ENCODE measurements around the gene IL2RA. TPM values are rescaled to one million over a fixed set of nuclear protein-coding genes. Genes with fewer than 3 reads are reported as not detected.
A peak's percentile ranks its signal among the peaks of the same experiment; 100 is the strongest.
"Not testable (repeated sequence)": the region's sequence is repeated elsewhere in the genome, so short reads cannot be mapped to it uniquely, and the experiment has no call there.

IL2RA gene
- total and polyA plus RNA-seq, 9 of the 15 experiments (the other 6 are each of a cell fraction or from before 2014, with no cell fraction given): 0.95 TPM; not detected in 8

GRCh38 chr10:5962358-5962940 lies 99.7 kb downstream of the IL2RA start:
- H3K9ac ChIP-seq (ENCODE audit: insufficient read depth in 1 of 2, low read depth in 2 of 2, low read length in 2 of 2); H4K20me1 ChIP-seq (replicated peaks; ENCODE audit: control insufficient read depth, insufficient read depth, low read length); H3K4me3 ChIP-seq; H3K27me3 ChIP-seq (ENCODE audit: control insufficient read depth in 2 of 2, insufficient read depth in 2 of 2, low read length in 2 of 2); H3K79me2 ChIP-seq (ENCODE audit: control insufficient read depth, insufficient read depth, low read length); BruUV-seq (replicated peaks); H2AFZ ChIP-seq (ENCODE audit: low read depth, low read length); H3K4me2 ChIP-seq (ENCODE audit: insufficient read depth, low read length); DNase-seq (ENCODE audit: extremely low read depth in 1 of 4, low spot score in 3 of 4); CTCF ChIA-PET (ENCODE audit: low intra/inter-chr PET ratio); H3K9me1 ChIP-seq (ENCODE audit: control insufficient read depth, insufficient read depth, low read length); H3K27ac ChIP-seq (ENCODE audit: extremely low read depth, low read depth, low read length); ATAC-seq; intact Hi-C loops (cut with micrococcal nuclease); in situ Hi-C loops (cut with MboI); H3K9me3 ChIP-seq (replicated peaks; ENCODE audit: control insufficient read depth, insufficient read depth, low read depth, low read length); FAIRE-seq: not testable (repeated sequence)
- TF ChIP-seq ZNF121 (CRISPR knock-in tag; conservative IDR thresholded peaks at IDR 0.05): peak; percentile 94
- POLR2A ChIA-PET: interaction anchor here (1.2 kb wide), 1 partner anchor 19 kb away, joined by 3 read pairs; no protein-coding TSS in a partner anchor
- H3K4me1 ChIP-seq (replicated peaks in 1 of 2; ENCODE audit: control insufficient read depth in 2 of 2, insufficient read depth in 2 of 2, low read length in 2 of 2): peaks cover 6 to 24% of the 10 kb centered on the region in 2 experiments; a peak in 4 of 5 replicates
- H3K36me3 ChIP-seq (ENCODE audit: control insufficient read depth, insufficient read depth, low read length): peaks cover 21% of the 10 kb centered on the region; the same call in 2 of the 3 replicates
- 84% methylated on average over 8 of the region's 10 CpGs for WGBS (ENCODE audit: insufficient coverage, low coverage, missing lambda C conversion rate)

GRCh38 chr10:5961405-5962100 lies 100.6 kb downstream of the IL2RA start:
- Histone ChIP-seq H3K9me3 (replicated peaks; ENCODE audit: control insufficient read depth, insufficient read depth, low read depth, low read length) (no peaks in the 10 kb centered on the region), H3K36me3 (ENCODE audit: control insufficient read depth, insufficient read depth, low read length) (peaks cover 20% of the 10 kb centered on the region; the same call in 2 of the 3 replicates), H3K4me2 (ENCODE audit: insufficient read depth, low read length) (no peak overlapping the region), H3K79me2 (ENCODE audit: control insufficient read depth, insufficient read depth, low read length) (no peaks in the 10 kb centered on the region), H2AFZ (ENCODE audit: low read depth, low read length) (no peak overlapping the region), H3K9ac (ENCODE audit: insufficient read depth in 1 of 2, low read depth in 2 of 2, low read length in 2 of 2) (peak overlapping the region in 1 of 2 experiments; percentile 17; a peak in 1 of 4 replicates), H3K9me1 (ENCODE audit: control insufficient read depth, insufficient read depth, low read length) (peaks cover 10% of the 10 kb centered on the region), H4K20me1 (replicated peaks; ENCODE audit: control insufficient read depth, insufficient read depth, low read length) (no peaks in the 10 kb centered on the region), H3K4me1 (replicated peaks in 1 of 2; ENCODE audit: control insufficient read depth in 2 of 2, insufficient read depth in 2 of 2, low read length in 2 of 2) (peaks cover 6 to 24% of the 10 kb centered on the region in 2 experiments; a peak in 4 of 5 replicates), H3K27me3 (ENCODE audit: control insufficient read depth in 2 of 2, insufficient read depth in 2 of 2, low read length in 2 of 2) (no peaks in the 10 kb centered on the region), H3K4me3 (no peak overlapping the region), H3K27ac (ENCODE audit: extremely low read depth, low read depth, low read length) (no peak overlapping the region; the same call in 2 of the 3 replicates)
- 88% methylated on average over 28 of the region's 29 CpGs for WGBS (ENCODE audit: insufficient coverage, low coverage, missing lambda C conversion rate)
- intact Hi-C loops (cut with micrococcal nuclease) (no loop called here), in situ Hi-C loops (cut with MboI) (no loop called here)
- ATAC-seq (no peak), FAIRE-seq (no peak), DNase-seq (ENCODE audit: extremely low read depth in 1 of 4, low spot score in 3 of 4) (no peak)
- CTCF ChIA-PET (ENCODE audit: low intra/inter-chr PET ratio): interaction anchor here (0.6 kb wide), 1 partner anchor 16 kb away, joined by 4 read pairs; no protein-coding TSS in a partner anchor
- no TSS peak for BruUV-seq (replicated peaks)
- POLR2A ChIA-PET: interaction anchor here (1.2 to 3.0 kb wide), 3 partner anchors 10 to 20 kb away, joined by 3 to 16 read pairs (median 7); no protein-coding TSS in a partner anchor
- no peak for TF ChIP-seq RBM34 (IDR thresholded peaks at IDR 0.05; ENCODE audit: borderline replicate concordance, insufficient read depth, low read length)
- TF ChIP-seq TEAD4 (IDR thresholded peaks at IDR 0.05; ENCODE audit: low read length): no peak
- TF ChIP-seq TEAD4 (CRISPR knock-in tag; IDR thresholded peaks at IDR 0.05; ENCODE audit: borderline replicate concordance): peak; percentile 65; the same call in 1 of the 2 replicates

- Histone ChIP-seq H3K4me1 (replicated peaks in 1 of 2; ENCODE audit: control insufficient read depth in 2 of 2, insufficient read depth in 2 of 2, low read length in 2 of 2) (peaks cover 6 to 24% of the 10 kb centered on the region in 2 experiments; a peak in 4 of 5 replicates), H3K36me3 (ENCODE audit: control insufficient read depth, insufficient read depth, low read length) (peaks cover 18% of the 10 kb centered on the region; the same call in 2 of the 3 replicates), H3K27ac (ENCODE audit: extremely low read depth, low read depth, low read length) (peak overlapping the region; percentile 26; the same call in 1 of the 3 replicates)
- H3K4me2 ChIP-seq (ENCODE audit: insufficient read depth, low read length); intact Hi-C loops (cut with micrococcal nuclease); H3K79me2 ChIP-seq (ENCODE audit: control insufficient read depth, insufficient read depth, low read length); ATAC-seq; FAIRE-seq; CTCF ChIA-PET (ENCODE audit: low intra/inter-chr PET ratio); BruUV-seq (replicated peaks); H4K20me1 ChIP-seq (replicated peaks; ENCODE audit: control insufficient read depth, insufficient read depth, low read length); H3K4me3 ChIP-seq; H3K27me3 ChIP-seq (ENCODE audit: control insufficient read depth in 2 of 2, insufficient read depth in 2 of 2, low read length in 2 of 2); H3K9me3 ChIP-seq (replicated peaks; ENCODE audit: control insufficient read depth, insufficient read depth, low read depth, low read length); DNase-seq (ENCODE audit: extremely low read depth in 1 of 4, low spot score in 3 of 4); in situ Hi-C loops (cut with MboI); H2AFZ ChIP-seq (ENCODE audit: low read depth, low read length); H3K9ac ChIP-seq (ENCODE audit: insufficient read depth in 1 of 2, low read depth in 2 of 2, low read length in 2 of 2); H3K9me1 ChIP-seq (ENCODE audit: control insufficient read depth, insufficient read depth, low read length): not testable (repeated sequence)
- POLR2A ChIA-PET: interaction anchor here (2.5 to 3.0 kb wide), 2 partner anchors 9 to 11 kb away, joined by 7 to 16 read pairs; no protein-coding TSS in a partner anchor
- WGBS (ENCODE audit: insufficient coverage, low coverage, missing lambda C conversion rate): 84% methylated on average over 8 of the region's 10 CpGs
Observed at GRCh38 chr10:5960973-5961275, 101.2 kb downstream of the IL2RA start.
